GM12878 (cell line): Measurements from ENCODE around the gene SP6. TPM values are rescaled to one million over a fixed set of nuclear protein-coding genes. Genes with fewer than 3 reads are reported as not detected.

ENCODE experiments used
- ATF7 ChIP-seq: fragments of 450-650 bp; IDR thresholded peaks from 2 replicates; pipeline ENCODE4 v1.6.1; 2016; ENCODE audit warnings: low read depth, mild to moderate bottlenecking
- BRCA1 ChIP-seq: IDR thresholded peaks from 2 replicates; pipeline ENCODE4 v1.6.1; 2011; ENCODE audit warnings: low read depth, low read length, improper control_type of control experiment
- EP300 ChIP-seq, 2 experiments: fragments of 150-350 bp in 1 of 2; IDR thresholded peaks; 2 replicates each; pipeline ENCODE4 v1.6.1; 2011 to 2012; ENCODE audit warnings: low read depth in 2 of 2, low read length in 2 of 2, borderline replicate concordance in 1 of 2, improper control_type of control experiment in 1 of 2, inconsistent platforms in 1 of 2; ENCODE audit not compliant: control insufficient read depth in 1 of 2
- ESRRA ChIP-seq: IDR thresholded peaks from 2 replicates; pipeline ENCODE4 v1.6.1; 2012; ENCODE audit warnings: mild to moderate bottlenecking, low read length, improper control_type of control experiment
- FOXK2 ChIP-seq: fragments of 450-650 bp; IDR thresholded peaks from 2 replicates; pipeline ENCODE4 v1.6.1; 2017; ENCODE audit warnings: mild to moderate bottlenecking, moderate library complexity
- HDGF ChIP-seq: fragments of 450-650 bp; IDR thresholded peaks from 2 replicates; pipeline ENCODE4 v1.6.1; 2016; ENCODE audit warnings: antibody characterized with exemption
- HSF1 ChIP-seq: fragments of 150-350 bp; IDR thresholded peaks from 2 replicates; pipeline ENCODE4 v1.6.1; 2014; ENCODE audit warnings: mild to moderate bottlenecking, low read depth, low read length
- MXI1 ChIP-seq: fragments of 150-350 bp; IDR thresholded peaks from 2 replicates; pipeline ENCODE4 v1.6.1; 2011; ENCODE audit warnings: low read depth, mild to moderate bottlenecking, inconsistent platforms, low read length, improper control_type of control experiment
- MYC ChIP-seq: IDR thresholded peaks from 2 replicates; pipeline ENCODE4 v1.6.1; 2011; ENCODE audit warnings: mild to moderate bottlenecking, low read length, moderate library complexity, inconsistent platforms; ENCODE audit not compliant: insufficient read depth, insufficient replicate concordance, insufficient read length, severe bottlenecking
- POLR2AphosphoS5 ChIP-seq: IDR thresholded peaks from 2 replicates; pipeline ENCODE4 v1.6.1; 2011; ENCODE audit warnings: mild to moderate bottlenecking, low read length, inconsistent platforms
- PRDM15 ChIP-seq: fragments of 450-650 bp; formaldehyde crosslinking; IDR thresholded peaks from 2 replicates; pipeline ENCODE4 v1.4.0; 2020; ENCODE audit warnings: mild to moderate bottlenecking, moderate library complexity
- SP1 ChIP-seq: IDR thresholded peaks from one replicate; pipeline ENCODE4 v1.6.1; 2011; ENCODE audit warnings: low read depth, low read length
- TARDBP ChIP-seq: IDR thresholded peaks from 2 replicates; pipeline ENCODE4 v1.6.1; 2016; ENCODE audit warnings: borderline replicate concordance
- TCF7 ChIP-seq: IDR thresholded peaks from 2 replicates; pipeline ENCODE4 v1.6.1; 2014; ENCODE audit warnings: antibody characterized with exemption, borderline replicate concordance
- ZNF217 ChIP-seq: fragments of 450-650 bp; IDR thresholded peaks from 2 replicates; pipeline ENCODE4 v1.6.1; 2017; ENCODE audit warnings: antibody characterized with exemption, mild to moderate bottlenecking
- ZNF274 ChIP-seq: IDR thresholded peaks from one replicate; pipeline ENCODE4 v1.8.0; 2011; ENCODE audit not compliant: insufficient read length, insufficient read depth
- polyA plus RNA-seq, 11 experiments: library from polyadenylated mRNA; depleted of rRNA in 4 of 11; unstranded in 6 of 11; stranded (reverse) in 5 of 11; fragments of >200 nt; fragmentation: Nextera tagmentation in 4 of 11; fragmentation: Illumina TruSeq in 1 of 11; extraction: Ambion mirVana in 4 of 11; extraction: Trizol in 1 of 11; gene quantifications; 1 replicate in 1 of 11; 2 replicates in 10 of 11; pipeline versions ENCODE4 v1.2.1 to v1.2.3, GENCODE V29; 2011 to 2016; ENCODE audit warnings: inconsistent platforms in 2 of 11, missing spikeins in 2 of 11, low read depth in 1 of 11
- total RNA-seq, 4 experiments: library from RNA; depleted of rRNA in 3 of 4; stranded (reverse); fragments of >200 nt in 3 of 4; fragmentation: Illumina TruSeq in 1 of 4; extraction: Trizol in 1 of 4; gene quantifications; 2 replicates each; pipeline versions ENCODE4 v1.2.1 to v1.2.3, GENCODE V29; 2013 to 2021
- TF ChIP-seq, protein P1 (sequence below): fragments of 150-350 bp; IDR thresholded peaks from 2 replicates; pipeline ENCODE4 v1.6.1; 2016; ENCODE audit warnings: low read depth, low read length
- TF ChIP-seq, protein P2 (sequence below): IDR thresholded peaks from 2 replicates; pipeline ENCODE4 v1.6.1; 2011; ENCODE audit warnings: mild to moderate bottlenecking, low read depth, low read length, moderate library complexity; ENCODE audit not compliant: insufficient replicate concordance

The SP6 gene
- total and polyA plus RNA-seq, 10 of the 15 experiments (the other 5 are each of a cell fraction or from before 2014, with no cell fraction given) = 0.05 to 0.15 (median 0.06) TPM; not detected in 7

DNA sequence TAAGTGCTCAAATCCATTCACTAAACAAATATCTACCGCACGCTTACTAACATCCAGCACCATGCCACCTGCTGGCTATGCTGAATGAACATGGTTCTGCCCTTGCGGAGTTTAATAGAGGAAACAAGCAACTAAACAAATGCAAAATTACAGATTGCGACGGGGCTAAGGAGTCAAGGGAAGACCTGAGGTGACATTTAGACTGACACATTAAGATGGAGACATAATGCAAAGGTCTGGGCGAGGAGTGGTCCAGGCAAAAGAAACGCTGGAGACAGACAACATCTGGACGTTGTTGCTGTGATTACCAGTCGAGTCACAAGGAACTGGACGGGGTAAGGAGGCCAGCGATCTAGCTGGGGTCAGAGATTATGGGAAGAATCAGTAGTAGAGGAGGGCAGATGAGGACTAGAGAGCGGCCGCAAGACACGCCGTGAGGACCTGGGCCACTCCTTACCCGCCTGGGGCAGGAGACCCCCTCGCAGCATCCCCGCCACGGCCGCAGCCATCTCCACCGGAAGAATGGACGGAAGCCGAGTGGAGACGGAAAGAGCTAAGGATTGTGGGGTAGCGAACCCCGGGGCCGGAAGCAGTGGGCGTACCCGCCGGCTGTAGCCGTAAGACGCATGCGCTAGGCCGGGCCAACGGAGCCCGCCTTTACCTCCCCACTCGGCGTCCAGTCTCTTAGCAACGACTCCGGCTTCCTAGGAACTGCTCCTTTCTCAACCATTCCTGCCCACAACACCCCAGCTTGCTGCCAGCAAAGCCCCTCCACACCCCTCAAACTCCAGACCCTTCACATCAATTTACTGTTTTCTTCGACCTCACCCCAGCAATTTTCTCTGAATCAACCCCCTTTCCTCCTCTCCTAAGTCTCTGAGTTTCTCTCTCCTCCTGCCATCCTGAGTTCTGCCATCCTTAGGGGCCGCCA, 19.7 kb downstream of the SP6 start, which contains the start of the genes LRRC46 and MRPL10 (continued):
- TF ChIP-seq TARDBP = 0 out of 2 replicates have a peak, but pooled peaks have one; percentile 47
- TF ChIP-seq SP1 = peak; percentile 56
- no peak for TF ChIP-seq FOXK2
- no peak for TF ChIP-seq ATF7
- TF ChIP-seq, protein P1, sequence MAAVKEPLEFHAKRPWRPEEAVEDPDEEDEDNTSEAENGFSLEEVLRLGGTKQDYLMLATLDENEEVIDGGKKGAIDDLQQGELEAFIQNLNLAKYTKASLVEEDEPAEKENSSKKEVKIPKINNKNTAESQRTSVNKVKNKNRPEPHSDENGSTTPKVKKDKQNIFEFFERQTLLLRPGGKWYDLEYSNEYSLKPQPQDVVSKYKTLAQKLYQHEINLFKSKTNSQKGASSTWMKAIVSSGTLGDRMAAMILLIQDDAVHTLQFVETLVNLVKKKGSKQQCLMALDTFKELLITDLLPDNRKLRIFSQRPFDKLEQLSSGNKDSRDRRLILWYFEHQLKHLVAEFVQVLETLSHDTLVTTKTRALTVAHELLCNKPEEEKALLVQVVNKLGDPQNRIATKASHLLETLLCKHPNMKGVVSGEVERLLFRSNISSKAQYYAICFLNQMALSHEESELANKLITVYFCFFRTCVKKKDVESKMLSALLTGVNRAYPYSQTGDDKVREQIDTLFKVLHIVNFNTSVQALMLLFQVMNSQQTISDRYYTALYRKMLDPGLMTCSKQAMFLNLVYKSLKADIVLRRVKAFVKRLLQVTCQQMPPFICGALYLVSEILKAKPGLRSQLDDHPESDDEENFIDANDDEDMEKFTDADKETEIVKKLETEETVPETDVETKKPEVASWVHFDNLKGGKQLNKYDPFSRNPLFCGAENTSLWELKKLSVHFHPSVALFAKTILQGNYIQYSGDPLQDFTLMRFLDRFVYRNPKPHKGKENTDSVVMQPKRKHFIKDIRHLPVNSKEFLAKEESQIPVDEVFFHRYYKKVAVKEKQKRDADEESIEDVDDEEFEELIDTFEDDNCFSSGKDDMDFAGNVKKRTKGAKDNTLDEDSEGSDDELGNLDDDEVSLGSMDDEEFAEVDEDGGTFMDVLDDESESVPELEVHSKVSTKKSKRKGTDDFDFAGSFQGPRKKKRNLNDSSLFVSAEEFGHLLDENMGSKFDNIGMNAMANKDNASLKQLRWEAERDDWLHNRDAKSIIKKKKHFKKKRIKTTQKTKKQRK = no peak
- TF ChIP-seq EP300 (IDR thresholded peaks at IDR 0.05; ENCODE audit: borderline replicate concordance in 1 of 2, control insufficient read depth in 1 of 2, low read depth in 2 of 2, low read length in 2 of 2) = no peak
- no peak for TF ChIP-seq BRCA1
- no peak for TF ChIP-seq ZNF274
- 0 out of 2 replicates have a peak, but pooled peaks have one; percentile 29 for TF ChIP-seq ESRRA
- peak; percentile 75; the same call in 1 of the 2 replicates for TF ChIP-seq HDGF
- peak; percentile 91 for TF ChIP-seq MXI1
- TF ChIP-seq, protein P2, sequence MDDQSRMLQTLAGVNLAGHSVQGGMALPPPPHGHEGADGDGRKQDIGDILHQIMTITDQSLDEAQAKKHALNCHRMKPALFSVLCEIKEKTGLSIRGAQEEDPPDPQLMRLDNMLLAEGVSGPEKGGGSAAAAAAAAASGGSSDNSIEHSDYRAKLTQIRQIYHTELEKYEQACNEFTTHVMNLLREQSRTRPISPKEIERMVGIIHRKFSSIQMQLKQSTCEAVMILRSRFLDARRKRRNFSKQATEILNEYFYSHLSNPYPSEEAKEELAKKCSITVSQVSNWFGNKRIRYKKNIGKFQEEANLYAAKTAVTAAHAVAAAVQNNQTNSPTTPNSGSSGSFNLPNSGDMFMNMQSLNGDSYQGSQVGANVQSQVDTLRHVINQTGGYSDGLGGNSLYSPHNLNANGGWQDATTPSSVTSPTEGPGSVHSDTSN = no peak
- peak; percentile 97 for TF ChIP-seq POLR2AphosphoS5
- no peak for TF ChIP-seq HSF1
- no peak for TF ChIP-seq PRDM15 (CRISPR knock-in tag)
- no peak for TF ChIP-seq ZNF217
- TF ChIP-seq TCF7 = no peak
- TF ChIP-seq MYC = no peak
